HG03066 (cell line): ENCODE data around the gene FNDC3B.

ENCODE experiments used
- ATAC-seq: cut with Tn5 transposase; IDR thresholded peaks from one replicate; pipeline ENCODE4 v1.9.1; 2021; ENCODE audit warnings: low read depth; ENCODE audit not compliant: unreplicated experiment

The FNDC3B gene

GRCh38 chr3:172111163-172111562 is 71.8 kb downstream of the FNDC3B start:
- ATAC-seq = no peak

- ATAC-seq = no peak
Observed at GRCh38 chr3:172112078-172112733, 72.8 kb downstream of the FNDC3B start.

- ATAC-seq = no peak
Observed at GRCh38 chr3:172112734-172113120, 73.3 kb downstream of the FNDC3B start.

- ATAC-seq = no peak
Observed at GRCh38 chr3:172113710-172114109, 74.3 kb downstream of the FNDC3B start.

- ATAC-seq = no peak
Observed at GRCh38 chr3:172115059-172115458, 75.7 kb downstream of the FNDC3B start.

- ATAC-seq = no peak
Observed at GRCh38 chr3:172115787-172116186, 76.4 kb downstream of the FNDC3B start.

GRCh38 chr3:172118019-172118418 is 78.6 kb downstream of the FNDC3B start:
- ATAC-seq = no peak

- no peak for ATAC-seq
Observed at GRCh38 chr3:172119266-172119969, 80.0 kb downstream of the FNDC3B start.

- no peak for ATAC-seq
Observed at GRCh38 chr3:172120912-172121311, 81.5 kb downstream of the FNDC3B start.

- no peak for ATAC-seq
Observed at GRCh38 chr3:172121981-172122380, 82.6 kb downstream of the FNDC3B start.

- ATAC-seq = no peak
Observed at GRCh38 chr3:172124271-172124670, 84.9 kb downstream of the FNDC3B start.

GRCh38 chr3:172125053-172125452 is 85.7 kb downstream of the FNDC3B start:
- no peak for ATAC-seq

GRCh38 chr3:172125963-172126457 is 86.6 kb downstream of the FNDC3B start:
- no peak for ATAC-seq

- ATAC-seq = no peak
Observed at GRCh38 chr3:172126741-172127140, 87.4 kb downstream of the FNDC3B start.

- no peak for ATAC-seq
Observed at GRCh38 chr3:172127141-172127540, 87.8 kb downstream of the FNDC3B start.

- ATAC-seq = no peak
Observed at GRCh38 chr3:172127929-172128580, 88.7 kb downstream of the FNDC3B start.

- no peak for ATAC-seq
Observed at GRCh38 chr3:172128858-172129257, 89.5 kb downstream of the FNDC3B start.

- ATAC-seq = no peak
Observed at GRCh38 chr3:172129498-172129849, 90.1 kb downstream of the FNDC3B start.

GRCh38 chr3:172129850-172130716 is 90.7 kb downstream of the FNDC3B start:
- no peak for ATAC-seq

GRCh38 chr3:172130717-172131050 is 91.3 kb downstream of the FNDC3B start:
- ATAC-seq = no peak

GRCh38 chr3:172131746-172132145 is 92.4 kb downstream of the FNDC3B start:
- ATAC-seq = no peak
